Thyroid gland (tissue), 4 donors: Measurements from ENCODE around the gene MARK3. TPM values are rescaled to one million over a fixed set of nuclear protein-coding genes. Genes with fewer than 3 reads are reported as not detected.
A peak's percentile ranks its signal among the peaks of the same experiment; 100 is the strongest.

Experiments
- DNase-seq, 2 donors: peaks; one replicate each; pipeline ENCODE4 v3.0.0-alpha.2; 2019
- H3K27ac ChIP-seq, 3 donors: fragments of 200-600 bp; sonication (generic); 1 replicate in 2 of 3; 2 replicates in 1 of 3; pipeline ENCODE4 v1.5.1; 2016 to 2019; ENCODE audit warnings: mild to moderate bottlenecking in 1 of 3, moderate library complexity in 1 of 3
- H3K27me3 ChIP-seq: fragments of 200-600 bp; sonication (generic); one replicate; pipeline ENCODE4 v1.5.1; 2019
- H3K36me3 ChIP-seq, 2 donors: fragments of 200-600 bp; sonication (generic); one replicate each; pipeline ENCODE4 v1.5.1; 2016 to 2019
- H3K4me1 ChIP-seq, 2 donors: fragments of 200-600 bp; sonication (generic); one replicate each; pipeline ENCODE4 v1.5.1; 2017 to 2019
- H3K4me3 ChIP-seq, 3 donors: fragments of 200-600 bp; sonication (generic); replicated peaks in 1 of 3; 1 replicate in 2 of 3; 2 replicates in 1 of 3; pipeline ENCODE4 v1.5.1; 2016; ENCODE audit warnings: mild to moderate bottlenecking in 1 of 3
- H3K9me3 ChIP-seq: fragments of 200-600 bp; sonication (generic); one replicate; pipeline ENCODE4 v1.5.1; 2017
- POLR2A ChIP-seq, 2 donors: fragments of 450-650 bp; IDR thresholded peaks; one replicate each; pipeline ENCODE4 v1.6.1; 2017; ENCODE audit warnings: antibody characterized with exemption in 2 of 2, mild to moderate bottlenecking in 2 of 2, moderate library complexity in 1 of 2
- WGBS, 2 donors: methylation state at CpG; one replicate each; pipeline ENCODE4 v1.1.5; 2017; 5-methylcytosine and 5-hydroxymethylcytosine counted together
- intact Hi-C: fragments of 100-400 bp; cut with DNase I; formaldehyde crosslinking; loops from one replicate; pipeline ENCODE4 v1.15.1; 2023
- total RNA-seq, 4 donors: library from RNA; depleted of rRNA; stranded (reverse); fragments of >200 nt; gene quantifications; one replicate each; pipeline ENCODE4 v1.2.3, GENCODE V29; 2016
- TF ChIP-seq, protein P1 (sequence below), 6 experiments: fragments of 200-600 bp in 3 of 6; fragments of 450-650 bp in 3 of 6; sonication (generic) in 3 of 6; IDR thresholded peaks; one replicate each; pipeline ENCODE4 v1.5.1; 2016 to 2019; ENCODE audit warnings: antibody characterized with exemption in 6 of 6, mild to moderate bottlenecking in 2 of 6, inconsistent platforms in 1 of 6, moderate library complexity in 1 of 6

MARK3 gene
- total RNA-seq = 100 to 1,000 TPM; 105 to 164 (median 114) TPM

DNA sequence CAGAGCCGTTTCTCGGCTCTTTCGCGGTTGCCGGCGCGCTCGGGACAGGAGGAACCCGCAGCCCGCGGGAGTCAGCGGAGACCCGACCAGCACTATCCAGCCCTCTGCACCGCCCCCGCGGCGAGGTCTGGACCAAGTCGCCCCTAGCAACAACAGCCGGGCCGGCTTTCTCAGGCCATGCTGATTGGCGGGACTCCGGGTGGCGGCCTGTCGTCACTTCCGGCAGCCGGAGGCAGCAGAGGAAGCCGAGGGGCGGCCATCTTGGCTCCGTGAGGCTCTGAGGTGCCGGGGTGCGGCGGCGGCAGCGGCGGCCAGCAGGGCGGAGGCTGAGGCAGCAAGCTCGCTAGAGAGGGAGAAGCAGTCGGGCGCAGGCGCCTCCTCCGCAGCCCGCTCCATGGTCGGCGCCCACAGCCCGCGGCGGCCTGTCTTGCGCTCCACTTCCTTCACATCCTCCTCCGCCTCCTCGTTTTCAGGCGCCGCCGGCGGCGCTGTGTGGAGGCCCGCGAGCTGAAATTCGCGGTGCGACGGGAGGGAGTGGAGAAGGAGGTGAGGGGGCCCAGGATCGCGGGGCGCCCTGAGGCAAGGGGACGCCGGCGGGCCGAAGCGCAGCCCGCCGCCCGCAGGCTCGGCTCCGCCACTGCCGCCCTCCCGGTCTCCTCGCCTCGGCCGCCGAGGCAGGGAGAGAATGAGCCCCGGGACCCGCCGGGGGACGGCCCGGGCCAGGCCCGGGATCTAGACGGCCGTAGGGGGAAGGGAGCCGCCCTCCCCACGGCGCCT lies at the start of gene MARK3:
MARK3 (plus strand) TSS at position 264 of the 777 bp plus-strand sequence. CDS start 615 bp downstream, outside the sequence.
- Histone ChIP-seq H3K36me3 (no peaks in the 10 kb centered on the region), H3K9me3 (no peaks in the 10 kb centered on the region), H3K27me3 (no peaks in the 10 kb centered on the region), H3K27ac (peak within 1 kb of the TSS; percentile 95 to 99 (median 96)), H3K4me1 (peaks cover 22 to 29% of the 10 kb centered on the region in 2 donors), H3K4me3 (peak within 1 kb of the TSS; percentile 68 to 78 (median 77))
- intact Hi-C loops = loop anchor here (10.0 kb wide), 1 partner anchor 59 kb away; no protein-coding TSS in a partner anchor
- TF ChIP-seq, protein P1, sequence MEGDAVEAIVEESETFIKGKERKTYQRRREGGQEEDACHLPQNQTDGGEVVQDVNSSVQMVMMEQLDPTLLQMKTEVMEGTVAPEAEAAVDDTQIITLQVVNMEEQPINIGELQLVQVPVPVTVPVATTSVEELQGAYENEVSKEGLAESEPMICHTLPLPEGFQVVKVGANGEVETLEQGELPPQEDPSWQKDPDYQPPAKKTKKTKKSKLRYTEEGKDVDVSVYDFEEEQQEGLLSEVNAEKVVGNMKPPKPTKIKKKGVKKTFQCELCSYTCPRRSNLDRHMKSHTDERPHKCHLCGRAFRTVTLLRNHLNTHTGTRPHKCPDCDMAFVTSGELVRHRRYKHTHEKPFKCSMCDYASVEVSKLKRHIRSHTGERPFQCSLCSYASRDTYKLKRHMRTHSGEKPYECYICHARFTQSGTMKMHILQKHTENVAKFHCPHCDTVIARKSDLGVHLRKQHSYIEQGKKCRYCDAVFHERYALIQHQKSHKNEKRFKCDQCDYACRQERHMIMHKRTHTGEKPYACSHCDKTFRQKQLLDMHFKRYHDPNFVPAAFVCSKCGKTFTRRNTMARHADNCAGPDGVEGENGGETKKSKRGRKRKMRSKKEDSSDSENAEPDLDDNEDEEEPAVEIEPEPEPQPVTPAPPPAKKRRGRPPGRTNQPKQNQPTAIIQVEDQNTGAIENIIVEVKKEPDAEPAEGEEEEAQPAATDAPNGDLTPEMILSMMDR (IDR thresholded peaks at IDR 0.05) = peak in 2 of 6 experiments; percentile 27 to 29
- peak; percentile 59 to 97 for TF ChIP-seq POLR2A (IDR thresholded peaks at IDR 0.05)
- DNase-seq = peak; percentile 99
- WGBS, 2 donors = 0% methylated on average over 29 to 35 of the region's 91 CpGs

DNA sequence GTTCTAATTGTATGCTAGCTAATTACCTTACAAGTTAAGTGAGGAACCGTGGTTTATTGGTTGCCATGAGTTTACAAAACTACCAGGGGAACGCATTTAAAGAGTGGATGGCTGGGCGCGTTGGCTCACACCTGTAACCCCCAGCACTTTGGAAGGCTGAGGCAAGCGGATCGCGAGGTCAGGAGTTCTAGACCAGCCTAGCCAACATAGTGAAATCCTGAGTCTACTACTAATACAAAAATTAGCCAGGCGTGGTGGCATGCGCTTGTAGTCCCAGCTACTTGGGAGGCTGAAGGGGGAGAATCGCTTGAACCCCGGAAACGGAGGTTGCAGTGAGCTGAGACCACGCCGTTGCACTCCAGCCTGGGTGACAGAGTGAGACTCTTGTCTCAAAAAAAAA lies 49.0 kb upstream of the MARK3 start:
- no peak for DNase-seq
- Histone ChIP-seq H3K4me1 (peaks cover 17 to 26% of the 10 kb centered on the region in 2 donors), H3K4me3 (no peak overlapping the region), H3K36me3 (peaks cover 56% of the 10 kb centered on the region in 2 donors), H3K9me3 (no peaks in the 10 kb centered on the region), H3K27me3 (no peaks in the 10 kb centered on the region), H3K27ac (no peak overlapping the region)
- intact Hi-C loops = loop anchor here (5.0 kb wide), 1 partner anchor 46 kb away; no protein-coding TSS in a partner anchor
- WGBS, 2 donors = 94 to 97% methylated on average over 14 of the region's 14 CpGs
- TF ChIP-seq, protein P1 (IDR thresholded peaks at IDR 0.05) = no peak
- TF ChIP-seq POLR2A (IDR thresholded peaks at IDR 0.05) = no peak

DNA sequence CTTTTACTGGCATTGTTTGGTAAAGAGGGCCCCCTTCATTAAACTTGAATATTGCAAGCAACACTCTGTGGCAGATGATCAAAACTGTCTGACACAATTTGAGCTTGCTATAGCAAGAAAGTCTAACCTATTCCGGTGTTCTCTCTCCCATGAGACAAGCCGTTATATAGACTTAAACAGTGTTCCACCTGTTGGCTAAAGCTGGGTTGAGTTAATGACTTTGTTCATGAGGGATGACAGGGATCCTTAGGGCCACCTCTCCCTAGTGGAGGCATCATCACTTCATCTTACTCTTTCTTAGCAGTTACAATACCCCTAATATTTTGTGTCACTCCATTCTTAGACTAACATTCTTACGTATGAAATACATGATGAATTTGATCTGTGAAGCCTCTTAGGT lies 47.4 kb upstream of the MARK3 start:
- no peak for DNase-seq
- H3K4me3 ChIP-seq = no peak overlapping the region
- intact Hi-C loops = loop anchor here (5.0 kb wide), 1 partner anchor 45 kb away; no protein-coding TSS in a partner anchor
- H3K4me1 ChIP-seq = peaks cover 12 to 18% of the 10 kb centered on the region in 2 donors
- TF ChIP-seq, protein P1 (IDR thresholded peaks at IDR 0.05) = no peak
- no peak for TF ChIP-seq POLR2A (IDR thresholded peaks at IDR 0.05)
- 88 to 91% methylated on average over 3 of the region's 3 CpGs for WGBS, 2 donors
- no peaks in the 10 kb centered on the region for H3K27me3 ChIP-seq
- H3K36me3 ChIP-seq = peaks cover 72% of the 10 kb centered on the region in 2 donors
- H3K9me3 ChIP-seq = no peaks in the 10 kb centered on the region
- H3K27ac ChIP-seq = no peak overlapping the region

DNA sequence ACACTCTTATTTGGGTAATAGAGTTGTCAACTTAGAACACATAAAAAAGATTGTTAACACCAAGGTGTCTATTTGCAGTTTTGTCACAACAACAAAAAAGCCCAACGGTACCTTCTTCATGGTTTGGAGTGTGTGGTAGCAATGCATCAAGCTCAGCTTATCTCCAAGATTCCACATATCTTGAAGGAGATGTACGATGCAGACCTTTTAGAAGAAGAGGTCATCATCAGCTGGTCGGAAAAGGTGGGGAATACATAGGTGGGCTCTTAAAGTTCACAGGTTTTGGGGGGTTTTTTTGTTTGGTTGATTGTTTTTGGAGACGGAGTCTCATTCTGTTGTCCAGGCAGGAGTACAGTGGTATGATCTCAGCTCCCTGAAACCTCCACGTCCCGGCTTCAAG lies 45.7 kb upstream of the MARK3 start:
- WGBS, 2 donors = 84 to 94% methylated on average over 6 of the region's 6 CpGs
- TF ChIP-seq, protein P1 (IDR thresholded peaks at IDR 0.05) = no peak
- TF ChIP-seq POLR2A (IDR thresholded peaks at IDR 0.05) = no peak
- no peak for DNase-seq
- Histone ChIP-seq H3K36me3 (peaks cover 89 to 90% of the 10 kb centered on the region in 2 donors), H3K27me3 (no peaks in the 10 kb centered on the region), H3K9me3 (no peaks in the 10 kb centered on the region), H3K27ac (no peak overlapping the region), H3K4me3 (no peak overlapping the region), H3K4me1 (peaks cover 12 to 15% of the 10 kb centered on the region in 2 donors)
- intact Hi-C loops = loop anchor here (5.0 kb wide), 1 partner anchor 43 kb away; no protein-coding TSS in a partner anchor
